Inferior parietal cortex (tissue), 1 donor: ENCODE data around the gene MID1IP1.

Experiments used
- DNase-seq: peaks from one replicate; pipeline ENCODE4 v3.0.0-alpha.2; 2016; ENCODE audit errors: extremely low spot score

Gene MID1IP1, protein sequence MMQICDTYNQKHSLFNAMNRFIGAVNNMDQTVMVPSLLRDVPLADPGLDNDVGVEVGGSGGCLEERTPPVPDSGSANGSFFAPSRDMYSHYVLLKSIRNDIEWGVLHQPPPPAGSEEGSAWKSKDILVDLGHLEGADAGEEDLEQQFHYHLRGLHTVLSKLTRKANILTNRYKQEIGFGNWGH

GRCh38 chrX:38800981-38801845 is at the start of gene MID1IP1:
Gene MID1IP1, plus strand, starts transcription at chrX:38801459. Its CDS starts 3,488 bp downstream, at chrX:38804947.
- peak; percentile 79 for DNase-seq

DNA sequence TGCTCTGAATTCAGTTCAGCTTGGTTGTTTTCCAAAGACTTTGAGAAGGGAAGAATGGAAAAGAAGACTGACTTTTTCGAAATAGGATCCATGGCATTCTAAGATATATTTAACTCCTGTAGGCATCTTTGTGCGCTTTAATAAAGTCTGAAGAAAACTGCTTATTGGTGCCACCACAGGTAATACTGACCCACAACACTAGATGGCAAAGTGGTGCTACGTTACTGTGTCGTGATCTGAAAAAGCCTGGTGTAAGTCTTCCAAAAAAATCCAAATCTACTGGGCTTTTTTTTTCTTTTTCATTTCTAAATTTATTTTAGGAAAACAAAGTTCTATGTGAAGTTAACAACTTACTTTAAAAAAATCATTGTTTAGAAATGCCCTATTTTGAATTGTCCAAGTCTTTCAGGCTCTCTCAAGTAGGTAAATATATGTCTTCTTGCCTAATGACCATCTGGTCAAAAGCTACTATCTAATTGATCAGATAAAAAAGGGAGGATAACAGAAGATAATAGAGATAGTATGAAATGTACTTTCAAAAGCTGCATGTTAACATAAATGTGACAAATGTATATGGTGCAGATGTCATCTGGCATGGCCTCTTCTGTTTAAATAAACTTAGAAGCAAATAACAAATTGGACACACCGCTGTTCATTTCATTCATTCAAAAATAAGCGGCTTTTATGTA is 47.0 kb upstream of the MID1IP1 start:
- DNase-seq, result peak; percentile 60

- no peak for DNase-seq
Observed at GRCh38 chrX:38754818-38755718, 46.2 kb upstream of the MID1IP1 start.

DNA sequence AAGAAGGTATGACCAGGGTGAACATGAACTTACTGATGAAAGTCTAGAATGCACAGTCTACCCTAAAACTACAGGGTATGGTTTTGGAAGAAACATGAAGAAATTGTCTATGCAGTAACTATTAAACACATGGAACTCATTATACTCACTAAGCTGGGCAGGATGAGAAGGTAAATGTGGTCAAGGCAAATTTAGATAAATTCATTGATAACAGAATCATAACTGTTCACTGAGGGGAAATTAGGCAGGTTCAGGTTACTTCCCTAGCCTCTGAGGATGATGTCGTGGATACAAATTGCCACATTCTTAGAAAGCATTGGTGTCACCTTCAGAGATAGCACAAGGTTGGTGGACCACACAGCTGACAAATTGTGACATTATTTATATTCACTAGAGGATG is 40.4 kb upstream of the MID1IP1 start:
- no peak for DNase-seq

DNA sequence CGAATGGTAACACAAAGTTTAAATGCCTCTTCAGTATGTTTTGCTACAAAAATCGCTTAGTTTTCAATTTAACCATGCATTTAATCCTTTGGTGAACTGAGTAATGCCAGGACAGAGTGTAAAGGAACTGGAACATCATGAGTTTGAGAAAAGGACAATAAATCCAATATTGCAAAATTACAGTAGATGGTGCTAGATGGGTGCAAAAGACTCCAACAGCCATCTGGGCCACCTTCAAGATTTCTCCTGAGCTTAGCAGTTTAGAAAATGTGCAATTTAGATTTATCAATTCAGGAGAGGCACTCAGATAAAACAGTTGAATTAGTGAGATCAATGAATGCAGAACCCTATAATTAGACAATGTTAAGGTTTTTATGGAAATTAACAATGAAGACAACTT is 33.2 kb upstream of the MID1IP1 start:
- DNase-seq, result peak; percentile 22

DNA sequence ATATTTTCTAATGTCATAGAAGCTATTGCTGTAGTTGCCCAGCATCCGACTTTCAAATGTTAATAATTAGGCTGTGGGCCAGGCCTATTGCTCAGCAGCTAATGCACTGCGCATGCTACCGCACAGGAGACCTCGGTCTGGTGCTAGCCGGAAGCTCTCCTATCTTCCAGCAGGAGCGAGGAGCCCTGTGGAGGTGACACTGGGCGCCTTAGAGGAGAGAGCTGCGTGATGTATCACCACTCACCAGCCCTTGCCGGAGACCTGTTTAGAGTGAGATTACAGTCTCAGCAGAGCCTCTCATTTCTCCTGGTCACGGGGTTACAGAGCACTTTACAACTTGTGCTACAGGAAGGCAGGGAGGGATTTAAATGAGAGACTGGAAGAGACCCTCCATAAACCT is 31.1 kb upstream of the MID1IP1 start:
- peak; percentile 3 for DNase-seq

- no peak for DNase-seq
Observed at GRCh38 chrX:38774249-38774648, 27.0 kb upstream of the MID1IP1 start.

- no peak for DNase-seq
Observed at GRCh38 chrX:38796946-38797345, 4.3 kb upstream of the MID1IP1 start.

DNA sequence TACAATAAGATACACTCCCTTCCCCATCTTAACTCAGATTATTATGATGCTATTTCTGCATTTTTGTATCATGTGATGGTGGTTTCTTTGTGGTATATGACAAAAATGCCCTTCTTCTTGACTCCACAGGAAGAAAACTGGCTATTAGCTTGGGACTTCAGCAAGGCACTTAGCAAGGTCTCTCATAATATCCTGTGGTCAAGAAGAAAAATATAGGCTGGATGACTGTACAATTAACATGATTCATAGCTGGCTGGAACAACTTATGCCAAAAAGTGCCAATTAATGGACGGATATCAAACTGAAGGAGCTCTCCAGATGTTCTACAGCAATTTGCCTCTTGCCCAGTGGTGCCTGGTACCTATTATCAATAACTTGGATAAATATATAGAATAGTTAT is 2.3 kb upstream of the MID1IP1 start:
- DNase-seq, result no peak

DNA sequence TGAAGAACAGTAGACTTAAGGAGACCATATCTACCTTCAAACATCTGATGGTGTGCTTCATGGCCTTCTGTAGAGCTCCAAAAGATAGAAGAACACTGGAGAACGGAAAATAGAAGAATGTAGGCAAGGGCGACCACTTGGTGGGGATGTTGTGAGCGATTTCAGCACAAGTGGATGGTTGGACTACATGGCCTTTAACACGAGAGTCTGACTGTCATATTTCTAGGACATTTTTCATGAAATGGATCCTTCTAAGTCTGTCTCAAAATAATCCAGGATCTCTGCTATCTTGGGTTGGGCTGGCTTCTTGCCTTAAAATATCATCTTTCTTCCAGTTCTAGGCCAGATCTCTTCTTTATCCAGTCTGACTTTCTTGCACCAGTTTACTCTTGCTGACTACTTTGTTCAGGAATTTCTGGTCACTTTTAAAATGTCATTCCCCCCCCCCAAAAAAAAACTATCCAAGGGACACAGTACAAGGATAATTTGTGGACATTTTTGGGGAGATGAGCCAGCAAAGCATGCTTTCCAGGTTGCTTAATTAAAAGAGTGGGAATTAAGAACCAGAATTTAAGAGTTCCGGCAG is 1.2 kb upstream of the MID1IP1 start:
- DNase-seq, result no peak

GRCh38 chrX:38803243-38803587 is 2.0 kb downstream of the MID1IP1 start:
- no peak for DNase-seq

DNA sequence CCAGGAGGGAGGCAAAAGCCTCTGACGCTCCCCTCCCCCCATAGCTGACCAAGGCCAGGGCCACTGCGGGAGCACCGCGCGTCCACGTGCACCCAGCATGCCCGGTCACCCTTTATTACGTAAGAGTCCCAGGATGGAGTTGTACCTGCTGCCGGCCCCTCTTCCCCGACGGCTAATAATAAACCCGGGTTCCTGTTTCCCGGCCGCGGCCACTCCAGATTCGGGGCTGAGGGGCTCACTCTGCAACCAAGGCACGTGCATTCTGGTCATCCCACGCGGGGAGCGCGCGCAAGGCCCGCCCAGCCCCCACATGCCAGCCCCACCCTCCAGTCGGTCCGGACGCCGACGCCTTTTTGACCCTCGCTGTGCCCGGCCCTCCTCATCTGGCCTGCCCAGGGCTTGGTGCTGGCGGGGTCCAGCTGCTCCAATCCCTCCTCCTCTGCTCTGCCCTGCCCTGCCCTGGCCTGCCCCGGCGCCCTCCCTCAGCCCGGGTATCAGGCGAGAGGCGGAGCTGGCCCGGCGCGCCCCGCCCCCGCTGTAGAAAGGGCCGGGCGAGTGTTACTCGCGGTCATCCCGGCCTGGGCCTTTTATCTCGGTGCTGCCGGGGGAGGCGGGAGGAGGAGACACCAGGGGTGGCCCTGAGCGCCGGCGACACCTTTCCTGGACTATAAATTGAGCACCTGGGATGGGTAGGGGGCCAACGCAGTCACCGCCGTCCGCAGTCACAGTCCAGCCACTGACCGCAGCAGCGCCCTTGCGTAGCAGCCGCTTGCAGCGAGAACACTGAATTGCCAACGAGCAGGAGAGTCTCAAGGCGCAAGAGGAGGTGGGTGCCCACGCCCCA is 2.6 kb downstream of the MID1IP1 start:
- peak; percentile 71 for DNase-seq

- DNase-seq, result no peak
Observed at GRCh38 chrX:38804432-38804681, 3.1 kb downstream of the MID1IP1 start.

DNA sequence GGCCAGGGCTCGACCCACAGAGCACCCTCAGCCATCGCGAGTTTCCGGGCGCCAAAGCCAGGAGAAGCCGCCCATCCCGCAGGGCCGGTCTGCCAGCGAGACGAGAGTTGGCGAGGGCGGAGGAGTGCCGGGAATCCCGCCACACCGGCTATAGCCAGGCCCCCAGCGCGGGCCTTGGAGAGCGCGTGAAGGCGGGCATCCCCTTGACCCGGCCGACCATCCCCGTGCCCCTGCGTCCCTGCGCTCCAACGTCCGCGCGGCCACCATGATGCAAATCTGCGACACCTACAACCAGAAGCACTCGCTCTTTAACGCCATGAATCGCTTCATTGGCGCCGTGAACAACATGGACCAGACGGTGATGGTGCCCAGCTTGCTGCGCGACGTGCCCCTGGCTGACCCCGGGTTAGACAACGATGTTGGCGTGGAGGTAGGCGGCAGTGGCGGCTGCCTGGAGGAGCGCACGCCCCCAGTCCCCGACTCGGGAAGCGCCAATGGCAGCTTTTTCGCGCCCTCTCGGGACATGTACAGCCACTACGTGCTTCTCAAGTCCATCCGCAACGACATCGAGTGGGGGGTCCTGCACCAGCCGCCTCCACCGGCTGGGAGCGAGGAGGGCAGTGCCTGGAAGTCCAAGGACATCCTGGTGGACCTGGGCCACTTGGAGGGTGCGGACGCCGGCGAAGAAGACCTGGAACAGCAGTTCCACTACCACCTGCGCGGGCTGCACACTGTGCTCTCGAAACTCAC is 3.6 kb downstream of the MID1IP1 start:
- no peak for DNase-seq

- no peak for DNase-seq
Observed at GRCh38 chrX:38805432-38806389, 4.5 kb downstream of the MID1IP1 start.

DNA sequence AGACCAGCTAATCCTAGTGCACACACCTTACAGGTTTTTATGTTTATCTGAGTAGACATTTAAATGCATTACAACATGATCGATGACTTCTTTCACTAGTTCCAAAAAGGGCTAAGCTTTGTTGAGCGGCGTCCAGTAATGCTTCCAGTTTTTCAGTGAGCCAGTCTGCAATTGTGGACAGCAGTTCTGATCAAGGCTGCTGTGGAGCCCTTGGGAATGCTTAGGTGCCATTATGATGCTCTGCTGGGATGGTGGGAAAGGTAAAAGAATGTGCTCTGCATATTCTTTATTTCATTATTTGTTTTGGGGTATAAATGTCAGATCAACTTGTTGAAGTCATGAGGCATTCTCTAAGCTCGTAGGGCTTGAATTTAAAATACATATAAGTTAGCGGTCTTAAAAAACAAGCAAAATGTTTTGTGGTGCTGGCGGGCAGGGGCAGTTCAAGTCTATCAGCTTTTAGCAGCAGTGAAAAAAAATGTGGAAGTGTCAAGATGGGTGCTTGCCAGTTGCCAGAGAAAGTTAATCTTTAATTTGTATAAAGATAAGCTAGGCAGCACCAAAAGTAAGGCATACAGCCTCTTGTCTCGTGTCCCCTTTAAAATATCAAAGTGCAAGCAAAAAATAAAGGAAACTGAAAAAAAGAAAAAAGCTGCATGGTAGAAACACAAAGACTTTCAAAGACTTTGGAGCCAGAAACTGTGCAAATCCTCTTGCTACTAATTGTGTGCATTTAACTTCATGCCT is 5.8 kb downstream of the MID1IP1 start:
- DNase-seq, result no peak

- DNase-seq, result no peak
Observed at GRCh38 chrX:38807873-38808272, 6.6 kb downstream of the MID1IP1 start.
